Keratinocyte (primary cell): ENCODE data around the gene MSANTD2. TPM values are rescaled to one million over a fixed set of nuclear protein-coding genes. Genes with fewer than 3 reads are reported as not detected.

Experiments
- DNase-seq: peaks from one replicate; pipeline ENCODE4 v3.0.0-alpha.2; 2011; ENCODE audit warnings: low read depth, missing footprints, low spot score
- FAIRE-seq: peaks from 2 replicates; lab custom pipeline; 2011; peaks lifted over from hg19 to GRCh38; lab: Jason Lieb, UNC
- H2AFZ ChIP-seq: 2 replicates; pipeline ENCODE4 v1.6.0; 2012; ENCODE audit warnings: low read length, control low read depth, inconsistent platforms; ENCODE audit not compliant: control insufficient read depth
- H3K27ac ChIP-seq: 2 replicates; pipeline ENCODE4 v1.5.1; 2011; ENCODE audit warnings: low read length; ENCODE audit not compliant: control insufficient read depth, insufficient read depth
- H3K27me3 ChIP-seq: 3 replicates; pipeline ENCODE4 v1.6.0; 2011; ENCODE audit warnings: low read length; ENCODE audit not compliant: control insufficient read depth, insufficient read depth; ENCODE audit errors: extremely low read depth
- H3K36me3 ChIP-seq, 2 experiments: 2 replicates in 1 of 2; 3 replicates in 1 of 2; pipeline ENCODE4 v1.5.1; 2011; ENCODE audit warnings: low read length in 2 of 2, mild to moderate bottlenecking in 1 of 2; ENCODE audit not compliant: control insufficient read depth in 2 of 2, insufficient read depth in 2 of 2; ENCODE audit errors: extremely low read depth in 1 of 2
- H3K4me1 ChIP-seq: 3 replicates; pipeline ENCODE4 v1.5.1; 2011; ENCODE audit warnings: low read length; ENCODE audit not compliant: control insufficient read depth, insufficient read depth; ENCODE audit errors: extremely low read depth
- H3K4me2 ChIP-seq: 3 replicates; pipeline ENCODE4 v1.6.0; 2011; ENCODE audit warnings: low read depth, low read length; ENCODE audit not compliant: control insufficient read depth, insufficient read depth; ENCODE audit errors: extremely low read depth
- H3K4me3 ChIP-seq, 3 experiments: fragments of 200-600 bp in 1 of 3; sonication (generic) in 1 of 3; 2 replicates in 2 of 3; 3 replicates in 1 of 3; pipeline ENCODE4 v1.5.1; 2011 to 2016; ENCODE audit warnings: low read length in 3 of 3, mild to moderate bottlenecking in 3 of 3, control low read depth in 2 of 3, inconsistent platforms in 1 of 3, low read depth in 1 of 3, mixed read lengths in 1 of 3, mixed run types in 1 of 3, moderate library complexity in 1 of 3; ENCODE audit not compliant: control insufficient read depth in 2 of 3, insufficient read depth in 2 of 3; ENCODE audit errors: extremely low read depth in 1 of 3
- H3K79me2 ChIP-seq: 2 replicates; pipeline ENCODE4 v1.6.0; 2012; ENCODE audit warnings: low read length; ENCODE audit not compliant: control insufficient read depth, insufficient read depth
- H3K9ac ChIP-seq: 3 replicates; pipeline ENCODE4 v1.6.0; 2011; ENCODE audit warnings: low read length; ENCODE audit not compliant: control insufficient read depth, insufficient read depth; ENCODE audit errors: extremely low read depth
- H3K9me1 ChIP-seq: 3 replicates; pipeline ENCODE4 v1.6.0; 2011; ENCODE audit warnings: low read length; ENCODE audit not compliant: control insufficient read depth, insufficient read depth; ENCODE audit errors: extremely low read depth
- H3K9me3 ChIP-seq: 2 replicates; pipeline ENCODE4 v1.5.1; 2012; ENCODE audit warnings: low read depth, low read length; ENCODE audit not compliant: control insufficient read depth
- H4K20me1 ChIP-seq: 3 replicates; pipeline ENCODE4 v1.6.0; 2011; ENCODE audit warnings: low read length; ENCODE audit not compliant: control insufficient read depth, insufficient read depth; ENCODE audit errors: extremely low read depth
- CTCF ChIP-seq, 3 experiments: IDR thresholded peaks in 1 of 3; conservative IDR thresholded peaks in 1 of 3; optimal IDR thresholded peaks in 1 of 3; 2 replicates in 2 of 3; 3 replicates in 1 of 3; pipeline versions ENCODE3 to v1.5.1; 2011; ENCODE audit warnings: low read length in 3 of 3, mild to moderate bottlenecking in 3 of 3, moderate library complexity in 2 of 3, control low read depth in 1 of 3, inconsistent platforms in 1 of 3; ENCODE audit not compliant: insufficient read depth in 2 of 3; ENCODE audit errors: extremely low read depth in 1 of 3
- EZH2 ChIP-seq: IDR thresholded peaks from one replicate; pipeline ENCODE4 v1.6.1; 2012; ENCODE audit warnings: inconsistent platforms, mild to moderate bottlenecking, low read length, moderate library complexity
- dilution Hi-C: fragments of 300-500 bp; cut with MboI; formaldehyde crosslinking; loops from one replicate; pipeline ENCODE4 v1.7.0; 2020; ENCODE audit warnings: low sequenced_read_pairs; ENCODE audit not compliant: extremely low pct_ligation_motif_present
- polyA plus RNA-seq, 5 experiments: library from polyadenylated mRNA; depleted of rRNA in 3 of 5; stranded (reverse) in 3 of 5; stranded (forward) in 1 of 5; unstranded in 1 of 5; fragments of >200 nt; gene quantifications; 1 replicate in 1 of 5; 2 replicates in 3 of 5; 3 replicates in 1 of 5; pipeline versions ENCODE4 v1.2.1 to v1.2.3, GENCODE V29; 2011 to 2012; ENCODE audit warnings: missing spikeins in 2 of 5, low read depth in 1 of 5, low replicate concordance in 1 of 5

The MSANTD2 gene
- polyA plus RNA-seq, 1 donor (not counting 4 experiments of a cell fraction or from before 2014, with no cell fraction given) = 6.6 TPM

GRCh38 chr11:124751391-124751740, 48.8 kb downstream of the MSANTD2 start:
- dilution Hi-C loops = no loop called here

GRCh38 chr11:124749912-124750311, 50.3 kb downstream of the MSANTD2 start:
- Histone ChIP-seq H3K9me3 (no peaks in the 10 kb centered on the region), H3K27ac (no peak overlapping the region), H2AFZ (no peak overlapping the region), H3K4me1 (peaks cover 8% of the 10 kb centered on the region), H3K4me2 (no peak overlapping the region), H4K20me1 (no peaks in the 10 kb centered on the region), H3K36me3 (no peaks in the 10 kb centered on the region), H3K4me3 (no peak overlapping the region), H3K9me1 (no peaks in the 10 kb centered on the region), H3K9ac (no peak overlapping the region), H3K79me2 (no peaks in the 10 kb centered on the region), H3K27me3 (peaks cover 48% of the 10 kb centered on the region)
- TF ChIP-seq EZH2 (no peak), CTCF (optimal IDR thresholded peaks at IDR 0.05 in 1 of 3, IDR thresholded peaks at IDR 0.05 in 1 of 3, conservative IDR thresholded peaks at IDR 0.05 in 1 of 3; ENCODE audit: extremely low read depth in 1 of 3, insufficient read depth in 2 of 3, low read length in 3 of 3) (no peak)
- FAIRE-seq (no peak), DNase-seq (no peak)
- dilution Hi-C loops = no loop called here

More at GRCh38 chr11:124751391-124751740, 48.8 kb downstream of the MSANTD2 start:
- Histone ChIP-seq H3K9me1 (no peaks in the 10 kb centered on the region), H3K79me2 (no peaks in the 10 kb centered on the region), H3K9me3 (no peaks in the 10 kb centered on the region), H2AFZ (no peak overlapping the region), H3K9ac (no peak overlapping the region), H3K4me3 (no peak overlapping the region), H4K20me1 (no peaks in the 10 kb centered on the region), H3K36me3 (no peaks in the 10 kb centered on the region), H3K27ac (no peak overlapping the region), H3K27me3 (peaks cover 43% of the 10 kb centered on the region), H3K4me2 (no peak overlapping the region), H3K4me1 (peaks cover 3% of the 10 kb centered on the region)
- FAIRE-seq (no peak), DNase-seq (no peak)
- no peak for TF ChIP-seq CTCF (optimal IDR thresholded peaks at IDR 0.05 in 1 of 3, IDR thresholded peaks at IDR 0.05 in 1 of 3, conservative IDR thresholded peaks at IDR 0.05 in 1 of 3; ENCODE audit: extremely low read depth in 1 of 3, insufficient read depth in 2 of 3, low read length in 3 of 3)
